ENCODE measurements around the gene B3GALT6. TPM values are rescaled to one million over a fixed set of nuclear protein-coding genes. Genes with fewer than 3 reads are reported as not detected.

Gene B3GALT6
- total RNA-seq, 2 donors from 2014 or later: 24.8 to 31.5 TPM

DNA sequence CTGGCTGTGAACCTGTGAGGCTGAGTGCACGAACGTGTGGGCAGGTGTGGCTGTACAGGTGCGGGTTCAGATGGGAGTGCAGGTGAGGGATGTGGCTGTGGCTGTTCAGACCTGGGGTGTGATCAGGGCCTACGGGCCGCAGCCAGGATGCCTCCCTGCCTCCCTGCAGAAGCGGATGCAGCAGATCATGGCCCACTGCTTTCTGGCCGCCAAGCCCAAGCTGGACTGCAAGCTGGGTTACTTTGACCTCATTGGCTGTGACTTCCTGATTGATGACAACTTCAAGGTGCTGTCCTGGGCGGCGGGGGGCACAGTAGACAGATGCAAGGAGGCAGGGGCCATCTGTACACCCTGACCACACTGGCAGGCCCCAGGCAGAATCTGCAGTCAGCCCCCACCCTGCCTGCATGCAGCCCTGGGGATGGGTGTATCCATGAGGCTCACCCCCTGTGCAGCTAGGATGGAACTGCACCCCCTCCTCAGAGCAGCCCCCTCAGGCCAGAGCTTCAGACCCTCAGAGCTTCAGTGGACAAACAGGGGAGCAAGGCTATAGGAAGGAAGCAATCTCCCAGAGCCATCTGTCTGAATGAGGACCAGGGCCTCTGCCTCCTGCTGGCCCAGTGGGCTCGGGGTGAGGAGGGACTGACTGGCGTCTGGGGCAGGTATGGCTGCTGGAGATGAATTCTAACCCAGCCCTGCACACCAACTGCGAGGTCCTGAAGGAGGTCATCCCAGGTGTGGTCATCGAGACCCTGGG lies 35.4 kb upstream of the B3GALT6 start:
- H3K4me3 ChIP-seq (ENCODE audit: low read length): no peak overlapping the region
- peak; percentile 44 for DNase-seq

GRCh38 chr1:1197188-1197500 lies 34.9 kb upstream of the B3GALT6 start:
- Mint-ChIP-seq H3K4me3 (no peak overlapping the region), H3K36me3 (ENCODE audit: low read depth) (no peaks in the 10 kb centered on the region), H3K27me3 (ENCODE audit: insufficient read depth) (peaks cover 14% of the 10 kb centered on the region), H3K4me1 (no peaks in the 10 kb centered on the region), H3K9me3 (peaks cover 19% of the 10 kb centered on the region), H3K27ac (no peak overlapping the region)
- DNase-seq: no peak
- 91% methylated on average over 7 of the region's 8 CpGs; no CpG with 5 or more reads in 1 of the 2 experiments for WGBS, 2 experiments (ENCODE audit: insufficient coverage in 1 of 2, insufficient read length in 1 of 2)
- H3K9me3 ChIP-seq (ENCODE audit: control insufficient read depth, low read length): peaks cover 13% of the 10 kb centered on the region
- no peak overlapping the region for H3K4me3 ChIP-seq (ENCODE audit: low read length)
- no peak for TF ChIP-seq CTCF (conservative IDR thresholded peaks at IDR 0.05)
- H3K36me3 ChIP-seq (ENCODE audit: control insufficient read depth, insufficient read depth, low read length): no peaks in the 10 kb centered on the region
- no peak overlapping the region for H3K27ac ChIP-seq (ENCODE audit: low read depth, low read length)
- H3K9ac ChIP-seq (ENCODE audit: extremely low read depth, low read length, poor library complexity, severe bottlenecking): no peak overlapping the region
- peaks cover 8% of the 10 kb centered on the region for H3K27me3 ChIP-seq (ENCODE audit: control insufficient read depth, insufficient read depth, low read length, poor library complexity, severe bottlenecking)
- no peaks in the 10 kb centered on the region for H3K4me1 ChIP-seq (ENCODE audit: control insufficient read depth, insufficient read depth, low read length)

More for the DNA sequence above, 35.4 kb upstream of the B3GALT6 start:
- H3K27ac ChIP-seq (ENCODE audit: low read depth, low read length): no peak overlapping the region
- Mint-ChIP-seq H3K9me3 (peaks cover 24% of the 10 kb centered on the region), H3K27ac (no peak overlapping the region), H3K4me1 (no peaks in the 10 kb centered on the region), H3K36me3 (ENCODE audit: low read depth) (no peaks in the 10 kb centered on the region), H3K27me3 (ENCODE audit: insufficient read depth) (peaks cover 17% of the 10 kb centered on the region), H3K4me3 (no peak overlapping the region)
- H3K9ac ChIP-seq (ENCODE audit: extremely low read depth, low read length, poor library complexity, severe bottlenecking): no peak overlapping the region
- H3K27me3 ChIP-seq (ENCODE audit: control insufficient read depth, insufficient read depth, low read length, poor library complexity, severe bottlenecking): peaks cover 8% of the 10 kb centered on the region
- no peak for TF ChIP-seq CTCF (conservative IDR thresholded peaks at IDR 0.05)
- H3K9me3 ChIP-seq (ENCODE audit: control insufficient read depth, low read length): peaks cover 19% of the 10 kb centered on the region
- no peaks in the 10 kb centered on the region for H3K36me3 ChIP-seq (ENCODE audit: control insufficient read depth, insufficient read depth, low read length)
- H3K4me1 ChIP-seq (ENCODE audit: control insufficient read depth, insufficient read depth, low read length): no peaks in the 10 kb centered on the region
- WGBS, 2 experiments (ENCODE audit: insufficient coverage in 1 of 2, insufficient read length in 1 of 2): 83 to 86% methylated on average over 9 to 13 of the region's 13 CpGs

- Histone ChIP-seq H3K9me3 (ENCODE audit: control insufficient read depth, low read length) (peaks cover 8% of the 10 kb centered on the region), H3K27me3 (ENCODE audit: control insufficient read depth, insufficient read depth, low read length, poor library complexity, severe bottlenecking) (peaks cover 8% of the 10 kb centered on the region), H3K27ac (ENCODE audit: low read depth, low read length) (no peak overlapping the region), H3K4me1 (ENCODE audit: control insufficient read depth, insufficient read depth, low read length) (no peaks in the 10 kb centered on the region), H3K9ac (ENCODE audit: extremely low read depth, low read length, poor library complexity, severe bottlenecking) (no peak overlapping the region), H3K4me3 (ENCODE audit: low read length) (no peak overlapping the region), H3K36me3 (ENCODE audit: control insufficient read depth, insufficient read depth, low read length) (no peaks in the 10 kb centered on the region)
- Mint-ChIP-seq H3K27me3 (ENCODE audit: insufficient read depth) (peaks cover 14% of the 10 kb centered on the region), H3K4me1 (no peaks in the 10 kb centered on the region), H3K27ac (no peak overlapping the region), H3K4me3 (no peak overlapping the region), H3K9me3 (peaks cover 15% of the 10 kb centered on the region), H3K36me3 (ENCODE audit: low read depth) (no peaks in the 10 kb centered on the region)
- no peak for TF ChIP-seq CTCF (conservative IDR thresholded peaks at IDR 0.05)
- 93 to 94% methylated on average over 17 to 48 of the region's 48 CpGs for WGBS, 2 experiments (ENCODE audit: insufficient coverage in 1 of 2, insufficient read length in 1 of 2)
- peak; percentile 34 for DNase-seq
Observed at GRCh38 chr1:1197551-1198422, 34.2 kb upstream of the B3GALT6 start.

Measured in endodermal cell (in vitro differentiated cells).